Aorta (tissue), 5 donors: Measurements from ENCODE around the gene IQGAP2. TPM values are rescaled to one million over a fixed set of nuclear protein-coding genes. Genes with fewer than 3 reads are reported as not detected.
"Not testable (repeated sequence)": the region's sequence is repeated elsewhere in the genome, so short reads cannot be mapped to it uniquely, and the experiment has no call there.

ENCODE experiments used
- ATAC-seq: fragments of 200-7000 bp; cut with Tn5 transposase; one replicate; pipeline ENCODE4 v1.9.1; 2022; ENCODE audit warnings: moderate library complexity; ENCODE audit not compliant: low FRiP score
- DNase-seq, 2 donors: peaks; one replicate each; pipeline ENCODE4 v3.0.0-alpha.2; 2020
- H3K27ac ChIP-seq, 2 donors: one replicate each; pipeline ENCODE4 v1.5.1; 2013; ENCODE audit warnings: low read length in 2 of 2, mild to moderate bottlenecking in 2 of 2, moderate library complexity in 2 of 2, control low read depth in 1 of 2, inconsistent platforms in 1 of 2, low read depth in 1 of 2
- H3K27me3 ChIP-seq, 2 donors: one replicate each; pipeline ENCODE4 v1.6.1; 2013; ENCODE audit warnings: control low read depth in 1 of 2, low read length in 1 of 2, mild to moderate bottlenecking in 1 of 2, moderate library complexity in 1 of 2; ENCODE audit not compliant: insufficient read depth in 2 of 2, control insufficient read depth in 1 of 2
- H3K36me3 ChIP-seq, 2 donors: one replicate each; pipeline ENCODE4 v1.6.1; 2013; ENCODE audit warnings: control low read depth in 1 of 2, low read length in 1 of 2, mild to moderate bottlenecking in 1 of 2; ENCODE audit not compliant: insufficient read depth in 2 of 2, control insufficient read depth in 1 of 2
- H3K4me1 ChIP-seq, 2 donors: one replicate each; pipeline ENCODE4 v1.6.1; 2013; ENCODE audit warnings: low read length in 2 of 2, control low read depth in 1 of 2, mild to moderate bottlenecking in 1 of 2, moderate library complexity in 1 of 2; ENCODE audit not compliant: insufficient read depth in 2 of 2, control insufficient read depth in 1 of 2
- H3K4me3 ChIP-seq, 2 donors: one replicate each; pipeline ENCODE4 v1.5.1; 2013; ENCODE audit warnings: low read length in 2 of 2, control low read depth in 1 of 2, mild to moderate bottlenecking in 1 of 2
- H3K9me3 ChIP-seq: one replicate; pipeline ENCODE4 v1.6.1; 2013; ENCODE audit warnings: mild to moderate bottlenecking, low read length; ENCODE audit not compliant: control insufficient read depth
- WGBS, 2 donors: extraction: QIAGEN DNeasy Blood & Tissue Kit; methylation state at CpG; one replicate each; pipeline ENCODE4 v1.1.7; 2013; 5-methylcytosine and 5-hydroxymethylcytosine counted together
- intact Hi-C, 2 donors: fragments of 100-400 bp; cut with DNase I; formaldehyde crosslinking; loops; one replicate each; pipeline versions ENCODE4 v1.14.2 to v1.15.0; 2022
- polyA plus RNA-seq, 2 donors: library from polyadenylated mRNA; stranded (reverse); fragments of 200-250 nt; gene quantifications; one replicate each; pipeline ENCODE4 v1.2.3, GENCODE V29; 2013
- total RNA-seq, 2 donors: library from RNA; stranded (reverse); fragmentation: NEBNext Ultra II Directional; extraction: Animal tissue kit (Norgen Biotek cat#: 25700); gene quantifications; one replicate each; pipeline ENCODE4 v1.2.1, GENCODE V29; 2021
- donor health status: healthy with polysubstance abuse.
- donor health status: Bipolar disorder and iron deficiency.
- donor health status: DM: no; HTN: no; CAD: no.
- donor health status: DM: no; HTN: no; CAD: no.
- donor health status: DM: yes; HTN: yes; CAD: no.

IQGAP2 gene
- total and polyA plus RNA-seq, 4 donors, result 2.6 to 40.2 (median 20.4) TPM

DNA sequence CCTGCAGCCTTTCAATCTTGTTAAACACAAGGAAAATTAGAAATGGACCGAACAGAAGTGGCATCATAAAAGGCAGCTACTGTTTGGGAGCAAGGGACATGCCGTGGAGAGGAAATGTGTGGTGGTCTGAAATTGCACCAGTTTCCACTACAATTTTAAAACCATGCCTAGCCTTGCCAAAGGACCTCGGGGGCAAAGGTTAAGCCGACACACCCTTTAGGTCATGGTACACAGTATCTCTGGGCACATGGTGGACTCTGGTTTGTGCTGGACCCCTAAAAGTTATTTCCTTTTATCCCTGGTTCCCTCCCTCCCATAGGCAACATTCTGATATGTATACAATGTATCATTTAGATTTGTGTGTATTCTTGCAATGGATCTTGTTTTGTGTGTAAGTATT is 142.1 kb downstream of the IQGAP2 start:
- intact Hi-C loops, result no loop called here
- Histone ChIP-seq H3K36me3 (no peaks in the 10 kb centered on the region), H3K27ac (no peak overlapping the region), H3K4me3 (no peak overlapping the region), H3K4me1 (no peaks in the 10 kb centered on the region), H3K27me3 (no peaks in the 10 kb centered on the region), H3K9me3 (peaks cover 3% of the 10 kb centered on the region)
- ATAC-seq, result no peak
- WGBS, 2 donors, result 82 to 83% methylated on average over 4 of the region's 4 CpGs
- no peak for DNase-seq

DNA sequence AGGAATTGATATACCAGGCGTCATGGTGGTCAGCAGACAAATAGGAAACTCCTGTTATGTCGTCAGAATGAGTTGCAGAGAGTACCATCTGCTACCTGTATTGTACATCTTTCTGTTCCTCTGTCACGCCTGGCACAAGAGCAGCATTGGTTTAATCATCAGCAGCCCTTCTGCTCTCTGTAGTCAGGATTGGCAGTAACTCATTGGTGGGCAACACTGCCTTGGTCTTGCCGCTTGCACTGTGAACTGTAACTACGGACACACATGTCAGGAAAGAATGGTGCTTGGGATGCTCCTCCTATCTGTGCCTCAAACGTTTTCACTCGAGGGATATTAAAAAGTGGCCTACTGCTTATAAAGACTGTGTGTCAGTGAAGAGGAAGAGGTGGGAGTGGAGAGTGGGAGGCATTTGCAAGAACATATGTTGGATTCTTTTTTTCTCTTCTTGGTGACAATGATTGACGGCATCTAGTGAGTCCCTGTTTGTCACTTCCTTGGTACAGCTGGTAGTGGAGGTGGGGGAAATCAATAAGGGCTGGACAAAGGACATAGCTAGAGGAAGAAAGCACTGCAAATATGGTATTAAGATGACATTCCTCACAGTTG is 143.5 kb downstream of the IQGAP2 start:
- no peaks in the 10 kb centered on the region for H3K36me3 ChIP-seq
- no peaks in the 10 kb centered on the region for H3K4me1 ChIP-seq
- no peak overlapping the region for H3K4me3 ChIP-seq
- intact Hi-C loops, result no loop called here
- ATAC-seq, result no peak
- H3K27me3 ChIP-seq, result no peaks in the 10 kb centered on the region
- peaks cover 3% of the 10 kb centered on the region for H3K9me3 ChIP-seq
- 64 to 71% methylated on average over 8 of the region's 8 CpGs for WGBS, 2 donors
- no peak overlapping the region for H3K27ac ChIP-seq
- no peak for DNase-seq

DNA sequence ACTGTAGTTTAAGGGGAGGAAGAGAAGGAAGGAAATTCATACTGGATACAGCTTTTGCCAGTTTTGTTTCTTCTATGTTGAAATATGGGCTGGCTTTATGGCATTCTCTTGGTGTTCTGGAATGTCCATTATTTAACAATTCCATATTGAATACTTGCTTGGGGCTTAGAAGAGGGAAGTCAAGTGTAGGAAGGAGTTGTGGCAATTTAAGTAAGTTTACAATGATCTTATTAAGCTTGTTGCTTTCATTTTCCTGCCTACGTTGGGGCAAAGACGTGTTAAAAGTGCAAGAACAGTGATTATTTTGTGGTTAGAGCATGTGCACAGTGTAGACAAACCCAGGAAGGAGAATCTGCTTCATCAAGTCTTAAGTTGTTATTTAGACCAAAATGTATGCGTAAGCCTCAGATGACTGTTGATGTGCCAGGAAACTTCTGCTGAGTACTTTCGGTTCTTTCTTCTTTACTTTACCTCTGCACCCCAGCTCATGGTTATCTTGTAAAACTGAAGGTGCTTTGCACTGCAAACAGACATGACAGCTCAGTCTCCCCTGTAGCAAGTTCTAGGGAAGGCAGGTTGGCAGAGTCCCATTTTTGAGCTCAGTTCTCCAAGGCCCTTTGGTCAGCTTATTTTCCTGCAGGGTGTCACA is 144.3 kb downstream of the IQGAP2 start:
- 59 to 64% methylated on average over 4 of the region's 4 CpGs for WGBS, 2 donors
- intact Hi-C loops, result no loop called here
- H3K36me3 ChIP-seq, result no peaks in the 10 kb centered on the region
- ATAC-seq (peak; percentile 55), DNase-seq (no peak)
- no peak overlapping the region for H3K4me3 ChIP-seq
- H3K27me3 ChIP-seq, result no peaks in the 10 kb centered on the region
- peaks cover 3% of the 10 kb centered on the region for H3K9me3 ChIP-seq
- no peaks in the 10 kb centered on the region for H3K4me1 ChIP-seq
- no peak overlapping the region for H3K27ac ChIP-seq

DNA sequence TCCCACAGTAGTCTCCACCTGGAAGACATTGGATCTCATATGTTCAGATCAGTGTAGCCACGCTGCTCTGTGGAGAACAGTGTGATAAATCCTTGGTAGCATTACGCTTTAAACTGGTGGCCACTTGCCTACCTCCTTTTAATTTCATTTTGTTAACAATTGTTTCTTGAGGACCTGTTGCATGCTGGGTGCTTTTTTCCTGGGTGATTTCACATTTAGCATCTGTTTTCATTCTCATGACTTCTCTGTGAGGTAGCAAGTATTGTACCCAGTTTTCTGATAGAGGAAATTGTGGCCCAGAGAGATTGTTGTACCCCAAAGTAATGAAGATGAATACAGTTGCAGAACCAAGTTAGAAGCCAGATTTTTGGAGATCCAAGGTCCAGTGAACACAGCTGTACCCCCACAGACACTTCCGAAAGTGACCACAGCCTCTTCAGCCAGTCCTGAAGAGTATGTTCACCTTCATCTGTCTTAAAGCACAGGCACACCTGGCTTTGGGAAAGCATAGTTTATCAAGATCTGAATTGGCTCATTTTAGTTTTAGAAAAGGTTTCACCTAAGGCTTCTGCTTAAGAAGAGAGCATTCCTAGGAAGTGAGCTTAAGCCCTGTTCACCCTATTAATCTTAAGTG is 144.9 kb downstream of the IQGAP2 start:
- no peaks in the 10 kb centered on the region for H3K4me1 ChIP-seq
- H3K27me3 ChIP-seq, result no peaks in the 10 kb centered on the region
- intact Hi-C loops, result no loop called here
- H3K27ac ChIP-seq, result no peak overlapping the region
- no peak overlapping the region for H3K4me3 ChIP-seq
- peaks cover 3% of the 10 kb centered on the region for H3K9me3 ChIP-seq
- no peaks in the 10 kb centered on the region for H3K36me3 ChIP-seq
- ATAC-seq (no peak), DNase-seq (no peak)
- WGBS, 2 donors, result 88 to 93% methylated on average over 3 of the region's 3 CpGs

DNA sequence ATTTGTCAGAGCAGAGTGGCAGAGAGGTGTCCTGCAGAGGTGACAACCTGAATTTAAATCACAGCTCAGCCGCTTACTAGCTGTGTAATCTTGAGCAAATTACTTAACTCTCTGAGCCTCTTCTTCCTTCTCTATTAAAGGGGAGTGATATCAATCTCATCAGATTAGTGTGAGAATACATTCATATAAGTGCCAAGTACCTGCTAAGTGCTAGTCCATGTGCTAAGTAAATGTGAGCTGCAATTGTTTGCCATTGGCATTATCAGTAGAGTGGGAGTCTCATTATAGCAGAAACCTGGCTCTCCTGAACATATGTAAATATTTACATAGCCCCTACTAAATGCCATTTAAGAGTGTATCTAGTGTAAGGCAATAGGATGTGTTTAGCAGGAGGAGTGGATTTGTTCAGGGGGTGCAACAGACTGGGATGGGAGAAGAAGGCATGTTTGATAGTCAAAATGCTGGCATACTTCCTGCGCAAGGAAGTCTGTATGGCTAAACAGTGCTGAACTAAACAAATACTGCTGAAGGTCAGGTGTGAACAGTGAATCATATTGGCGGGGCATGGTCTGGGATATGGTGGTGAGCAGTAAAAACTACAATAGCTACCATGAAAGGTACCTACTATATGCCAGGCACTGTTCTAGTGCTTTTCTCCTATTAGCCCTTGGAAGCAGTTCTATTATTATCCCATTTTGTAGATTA is 145.6 kb downstream of the IQGAP2 start:
- Histone ChIP-seq H3K4me1 (no peaks in the 10 kb centered on the region), H3K4me3 (no peak overlapping the region), H3K27me3 (no peaks in the 10 kb centered on the region), H3K36me3 (no peaks in the 10 kb centered on the region), H3K27ac (no peak overlapping the region), H3K9me3 (peaks cover 3% of the 10 kb centered on the region)
- 90 to 92% methylated on average over 3 of the region's 3 CpGs for WGBS, 2 donors
- no peak for ATAC-seq
- intact Hi-C loops, result no loop called here
- DNase-seq, result no peak

DNA sequence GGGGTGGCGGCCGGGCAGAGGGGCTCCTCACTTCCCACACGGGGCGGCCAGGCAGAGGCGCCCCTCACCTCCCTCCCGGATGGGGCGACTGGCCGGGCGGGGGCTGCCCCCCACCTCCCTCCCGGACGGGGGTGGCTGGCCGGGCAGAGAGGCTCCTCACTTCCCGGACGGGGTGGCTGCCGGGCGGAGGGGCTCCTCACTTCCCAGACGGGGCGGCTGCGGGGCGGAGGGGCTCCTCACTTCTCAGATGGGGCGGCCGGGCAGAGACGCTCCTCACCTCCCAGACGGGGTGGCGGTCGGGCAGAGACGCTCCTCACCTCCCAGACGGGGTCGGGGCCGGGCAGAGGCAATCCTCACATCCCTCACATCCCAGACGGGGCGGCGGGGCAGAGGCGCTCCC is 147.8 kb downstream of the IQGAP2 start:
- H3K36me3 ChIP-seq, DNase-seq, H3K4me1 ChIP-seq, intact Hi-C loops, ATAC-seq, H3K27me3 ChIP-seq, H3K9me3 ChIP-seq, H3K27ac ChIP-seq, H3K4me3 ChIP-seq: not testable (repeated sequence)
- 94 to 96% methylated on average over 30 to 34 of the region's 34 CpGs for WGBS, 2 donors

DNA sequence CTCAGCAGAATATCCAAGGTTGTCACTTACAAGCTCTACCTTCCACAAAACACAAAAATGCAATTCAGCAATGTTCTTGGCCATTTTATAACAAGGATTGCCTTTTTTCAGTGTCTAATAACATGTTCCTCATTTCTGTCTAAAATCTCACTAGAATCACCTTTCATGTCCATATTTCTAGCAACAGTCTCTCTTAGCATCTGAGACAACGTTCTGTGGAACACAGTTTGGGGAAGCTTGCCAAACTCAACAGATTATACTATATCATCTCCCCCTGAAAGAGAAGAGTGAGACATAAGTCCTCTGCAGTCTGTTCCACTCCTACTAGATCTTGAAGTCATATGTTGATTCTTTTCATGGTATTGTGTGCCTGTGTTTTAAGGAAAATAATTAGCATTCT is 149.5 kb downstream of the IQGAP2 start:
- no peaks in the 10 kb centered on the region for H3K36me3 ChIP-seq
- H3K4me1 ChIP-seq, result no peaks in the 10 kb centered on the region
- intact Hi-C loops, result no loop called here
- H3K27ac ChIP-seq, result no peak overlapping the region
- 8 to 14% methylated on average over 1 of the region's 1 CpG for WGBS, 2 donors
- ATAC-seq, result no peak
- no peak for DNase-seq
- H3K4me3 ChIP-seq, result no peak overlapping the region
- no peaks in the 10 kb centered on the region for H3K27me3 ChIP-seq
- no peaks in the 10 kb centered on the region for H3K9me3 ChIP-seq

DNA sequence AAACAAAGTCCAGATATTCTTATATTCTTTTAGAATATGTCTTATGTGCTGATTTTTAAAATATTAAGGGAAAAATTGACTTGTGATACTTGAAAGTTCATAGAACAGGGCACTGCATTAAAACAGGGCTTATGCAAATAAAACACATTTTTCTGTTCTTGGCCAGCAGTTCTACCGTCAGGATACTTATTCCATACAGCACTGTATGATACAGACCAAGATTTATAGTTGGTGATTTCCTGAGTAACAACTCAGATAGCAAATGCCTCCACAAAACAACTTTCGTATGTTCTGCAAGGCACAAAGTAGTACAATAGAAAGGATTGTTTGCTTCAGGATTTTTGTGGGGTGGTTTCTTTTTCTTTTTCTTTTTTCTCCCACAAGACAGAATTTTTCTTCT is 150.2 kb downstream of the IQGAP2 start:
- H3K4me1 ChIP-seq, result no peaks in the 10 kb centered on the region
- no peaks in the 10 kb centered on the region for H3K36me3 ChIP-seq
- H3K4me3 ChIP-seq, result no peak overlapping the region
- H3K27ac ChIP-seq, result no peak overlapping the region
- 30 to 55% methylated on average over 2 of the region's 2 CpGs for WGBS, 2 donors
- intact Hi-C loops, result no loop called here
- no peaks in the 10 kb centered on the region for H3K9me3 ChIP-seq
- no peak for ATAC-seq
- no peaks in the 10 kb centered on the region for H3K27me3 ChIP-seq
- no peak for DNase-seq
